Measurements from ENCODE around the gene RNU7-1. TPM values are rescaled to one million over a fixed set of nuclear protein-coding genes. Genes with fewer than 3 reads are reported as not detected.
A peak's percentile ranks its signal among the peaks of the same experiment; 100 is the strongest.

Gene RNU7-1
- total and polyA plus RNA-seq, 9 of the 15 experiments (the other 6 are each of a cell fraction or from before 2014, with no cell fraction given), result not detected

DNA sequence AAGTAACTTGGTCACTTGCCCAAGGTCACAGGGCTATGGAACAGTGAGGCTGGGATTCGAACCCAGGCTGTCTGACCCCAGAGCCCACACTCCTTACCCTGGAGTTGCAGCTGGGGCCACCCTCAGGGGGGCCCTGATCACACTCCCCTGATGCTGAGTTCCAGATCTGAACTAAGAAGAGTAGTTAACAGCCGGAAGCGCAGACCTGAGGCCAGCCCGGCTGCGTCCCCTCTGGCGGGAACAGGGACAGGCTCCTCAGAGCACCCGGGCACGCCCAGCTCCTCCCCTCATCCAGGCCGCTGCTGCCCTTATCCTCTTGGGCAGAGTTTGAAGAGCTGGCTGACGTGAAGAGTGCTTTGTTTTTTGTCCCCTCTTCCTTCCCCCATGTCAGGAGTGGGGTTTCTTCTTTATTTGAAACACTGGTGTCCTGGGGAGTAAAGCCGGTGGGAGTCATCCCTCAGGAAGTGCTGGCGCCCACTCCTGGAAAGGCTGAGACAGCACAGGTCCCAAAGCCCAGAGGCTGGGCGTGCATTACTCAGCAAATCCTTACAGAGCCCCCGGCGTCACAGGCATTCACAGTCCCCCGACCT, 18.2 kb downstream of the RNU7-1 start (continued):
- TF ChIP-seq, protein P1, sequence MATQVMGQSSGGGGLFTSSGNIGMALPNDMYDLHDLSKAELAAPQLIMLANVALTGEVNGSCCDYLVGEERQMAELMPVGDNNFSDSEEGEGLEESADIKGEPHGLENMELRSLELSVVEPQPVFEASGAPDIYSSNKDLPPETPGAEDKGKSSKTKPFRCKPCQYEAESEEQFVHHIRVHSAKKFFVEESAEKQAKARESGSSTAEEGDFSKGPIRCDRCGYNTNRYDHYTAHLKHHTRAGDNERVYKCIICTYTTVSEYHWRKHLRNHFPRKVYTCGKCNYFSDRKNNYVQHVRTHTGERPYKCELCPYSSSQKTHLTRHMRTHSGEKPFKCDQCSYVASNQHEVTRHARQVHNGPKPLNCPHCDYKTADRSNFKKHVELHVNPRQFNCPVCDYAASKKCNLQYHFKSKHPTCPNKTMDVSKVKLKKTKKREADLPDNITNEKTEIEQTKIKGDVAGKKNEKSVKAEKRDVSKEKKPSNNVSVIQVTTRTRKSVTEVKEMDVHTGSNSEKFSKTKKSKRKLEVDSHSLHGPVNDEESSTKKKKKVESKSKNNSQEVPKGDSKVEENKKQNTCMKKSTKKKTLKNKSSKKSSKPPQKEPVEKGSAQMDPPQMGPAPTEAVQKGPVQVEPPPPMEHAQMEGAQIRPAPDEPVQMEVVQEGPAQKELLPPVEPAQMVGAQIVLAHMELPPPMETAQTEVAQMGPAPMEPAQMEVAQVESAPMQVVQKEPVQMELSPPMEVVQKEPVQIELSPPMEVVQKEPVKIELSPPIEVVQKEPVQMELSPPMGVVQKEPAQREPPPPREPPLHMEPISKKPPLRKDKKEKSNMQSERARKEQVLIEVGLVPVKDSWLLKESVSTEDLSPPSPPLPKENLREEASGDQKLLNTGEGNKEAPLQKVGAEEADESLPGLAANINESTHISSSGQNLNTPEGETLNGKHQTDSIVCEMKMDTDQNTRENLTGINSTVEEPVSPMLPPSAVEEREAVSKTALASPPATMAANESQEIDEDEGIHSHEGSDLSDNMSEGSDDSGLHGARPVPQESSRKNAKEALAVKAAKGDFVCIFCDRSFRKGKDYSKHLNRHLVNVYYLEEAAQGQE (IDR thresholded peaks at IDR 0.05; ENCODE audit: borderline replicate concordance), result peak; percentile 20; the same call in 1 of the 2 replicates
- TF ChIP-seq, protein P1 (CRISPR knock-in tag; IDR thresholded peaks at IDR 0.05; ENCODE audit: low read depth), result no peak
- TF ChIP-seq, protein P2, sequence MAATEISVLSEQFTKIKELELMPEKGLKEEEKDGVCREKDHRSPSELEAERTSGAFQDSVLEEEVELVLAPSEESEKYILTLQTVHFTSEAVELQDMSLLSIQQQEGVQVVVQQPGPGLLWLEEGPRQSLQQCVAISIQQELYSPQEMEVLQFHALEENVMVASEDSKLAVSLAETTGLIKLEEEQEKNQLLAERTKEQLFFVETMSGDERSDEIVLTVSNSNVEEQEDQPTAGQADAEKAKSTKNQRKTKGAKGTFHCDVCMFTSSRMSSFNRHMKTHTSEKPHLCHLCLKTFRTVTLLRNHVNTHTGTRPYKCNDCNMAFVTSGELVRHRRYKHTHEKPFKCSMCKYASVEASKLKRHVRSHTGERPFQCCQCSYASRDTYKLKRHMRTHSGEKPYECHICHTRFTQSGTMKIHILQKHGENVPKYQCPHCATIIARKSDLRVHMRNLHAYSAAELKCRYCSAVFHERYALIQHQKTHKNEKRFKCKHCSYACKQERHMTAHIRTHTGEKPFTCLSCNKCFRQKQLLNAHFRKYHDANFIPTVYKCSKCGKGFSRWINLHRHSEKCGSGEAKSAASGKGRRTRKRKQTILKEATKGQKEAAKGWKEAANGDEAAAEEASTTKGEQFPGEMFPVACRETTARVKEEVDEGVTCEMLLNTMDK (IDR thresholded peaks at IDR 0.05; ENCODE audit: borderline replicate concordance, insufficient read depth, low read depth, low read length, poor library complexity, severe bottlenecking), result peak; percentile 55
- TF ChIP-seq, protein P3, sequence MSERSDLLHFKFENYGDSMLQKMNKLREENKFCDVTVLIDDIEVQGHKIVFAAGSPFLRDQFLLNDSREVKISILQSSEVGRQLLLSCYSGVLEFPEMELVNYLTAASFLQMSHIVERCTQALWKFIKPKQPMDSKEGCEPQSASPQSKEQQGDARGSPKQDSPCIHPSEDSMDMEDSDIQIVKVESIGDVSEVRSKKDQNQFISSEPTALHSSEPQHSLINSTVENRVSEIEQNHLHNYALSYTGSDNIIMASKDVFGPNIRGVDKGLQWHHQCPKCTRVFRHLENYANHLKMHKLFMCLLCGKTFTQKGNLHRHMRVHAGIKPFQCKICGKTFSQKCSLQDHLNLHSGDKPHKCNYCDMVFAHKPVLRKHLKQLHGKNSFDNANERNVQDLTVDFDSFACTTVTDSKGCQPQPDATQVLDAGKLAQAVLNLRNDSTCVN (CRISPR knock-in tag; IDR thresholded peaks at IDR 0.05), result no peak
- TF ChIP-seq ZNF785 (CRISPR knock-in tag; IDR thresholded peaks at IDR 0.05) (no peak), CBX1 (IDR thresholded peaks at IDR 0.05; ENCODE audit: low read depth) (0 out of 2 replicates have a peak, but pooled peaks have one; percentile 71), MYNN (IDR thresholded peaks at IDR 0.05) (no peak), MYNN (CRISPR knock-in tag; IDR thresholded peaks at IDR 0.05) (no peak), SOX6 (IDR thresholded peaks at IDR 0.05) (peak; percentile 31; the same call in 1 of the 2 replicates), ZNF57 (CRISPR knock-in tag; IDR thresholded peaks at IDR 0.05) (no peak), ETV5 (CRISPR knock-in tag; IDR thresholded peaks at IDR 0.05; ENCODE audit: low read depth) (peak; percentile 94), C11orf30 (IDR thresholded peaks at IDR 0.05; ENCODE audit: low read depth) (peak; percentile 93), HMGN3 (IDR thresholded peaks at IDR 0.05; ENCODE audit: borderline replicate concordance, extremely low read depth, insufficient read length, low read depth, low read length) (no peak), ESRRB (CRISPR knock-in tag; IDR thresholded peaks at IDR 0.05; ENCODE audit: borderline replicate concordance) (no peak), ELF2 (CRISPR knock-in tag; IDR thresholded peaks at IDR 0.05) (no peak)
- TF ChIP-seq, protein P4, sequence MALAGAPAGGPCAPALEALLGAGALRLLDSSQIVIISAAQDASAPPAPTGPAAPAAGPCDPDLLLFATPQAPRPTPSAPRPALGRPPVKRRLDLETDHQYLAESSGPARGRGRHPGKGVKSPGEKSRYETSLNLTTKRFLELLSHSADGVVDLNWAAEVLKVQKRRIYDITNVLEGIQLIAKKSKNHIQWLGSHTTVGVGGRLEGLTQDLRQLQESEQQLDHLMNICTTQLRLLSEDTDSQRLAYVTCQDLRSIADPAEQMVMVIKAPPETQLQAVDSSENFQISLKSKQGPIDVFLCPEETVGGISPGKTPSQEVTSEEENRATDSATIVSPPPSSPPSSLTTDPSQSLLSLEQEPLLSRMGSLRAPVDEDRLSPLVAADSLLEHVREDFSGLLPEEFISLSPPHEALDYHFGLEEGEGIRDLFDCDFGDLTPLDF (CRISPR knock-in tag; IDR thresholded peaks at IDR 0.05), result no peak; the same call in 1 of the 2 replicates

Data from K562 (cell line).